Measurements from ENCODE around the gene MAP1B.
A peak's percentile ranks its signal among the peaks of the same experiment; 100 is the strongest.

MAP1B gene

DNA sequence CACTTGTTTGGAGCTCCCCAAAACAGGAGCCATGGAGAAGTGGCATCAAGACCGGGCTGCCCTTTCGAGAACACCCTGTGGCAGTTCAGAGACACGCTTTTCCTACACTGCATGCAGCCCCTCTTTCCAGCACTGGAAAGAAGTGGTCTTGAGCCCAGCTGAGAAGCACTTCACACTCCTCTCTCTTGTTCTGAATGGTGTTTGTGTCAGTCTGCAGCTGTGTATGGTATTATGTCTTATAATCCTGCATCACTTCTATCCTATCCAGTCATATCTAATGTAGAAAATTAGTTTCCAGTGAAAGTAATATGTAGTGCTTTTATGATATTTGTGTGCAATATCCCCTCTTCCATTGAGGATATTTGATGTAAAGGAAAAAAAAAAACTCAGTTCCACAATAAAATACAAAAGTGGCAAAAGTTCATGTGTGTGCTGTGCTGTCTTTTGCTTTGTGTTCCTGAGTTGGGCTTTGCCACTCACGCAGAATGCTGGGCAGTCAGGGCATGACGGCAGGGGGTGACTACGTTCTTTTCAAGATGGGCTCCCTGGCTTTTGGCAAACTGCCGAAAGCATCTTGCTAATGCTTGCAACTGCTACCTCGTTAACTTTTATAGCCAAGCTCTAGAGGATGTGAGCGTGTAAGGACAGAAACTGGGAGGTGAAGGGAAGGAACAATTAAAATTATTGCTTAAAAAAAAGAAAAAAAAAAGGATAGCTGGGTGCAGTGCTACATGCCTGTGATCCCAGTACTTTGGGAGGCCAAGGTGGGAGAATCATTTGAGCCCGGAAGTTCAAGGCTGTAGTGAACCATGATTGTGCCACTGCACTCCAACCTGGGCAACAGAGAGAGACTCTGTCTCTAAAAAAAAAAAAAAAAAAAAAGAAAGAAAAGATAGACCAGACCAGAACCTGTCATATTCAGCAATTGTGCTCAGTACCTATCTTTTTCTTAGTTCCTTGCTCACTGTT lies 102.2 kb downstream of the MAP1B start:
- in situ Hi-C loops (cut with MboI; ENCODE audit: low pct_unique_long_range_greater_than_20kb, low sequenced_read_pairs), result no loop called here
- no peak for DNase-seq

GRCh38 chr5:72210888-72211678 lies 103.8 kb downstream of the MAP1B start:
- no peak for DNase-seq
- in situ Hi-C loops (cut with MboI; ENCODE audit: low pct_unique_long_range_greater_than_20kb, low sequenced_read_pairs), result no loop called here

GRCh38 chr5:72212171-72212570 lies 104.9 kb downstream of the MAP1B start:
- no peak for DNase-seq
- in situ Hi-C loops (cut with MboI; ENCODE audit: low pct_unique_long_range_greater_than_20kb, low sequenced_read_pairs), result no loop called here

DNA sequence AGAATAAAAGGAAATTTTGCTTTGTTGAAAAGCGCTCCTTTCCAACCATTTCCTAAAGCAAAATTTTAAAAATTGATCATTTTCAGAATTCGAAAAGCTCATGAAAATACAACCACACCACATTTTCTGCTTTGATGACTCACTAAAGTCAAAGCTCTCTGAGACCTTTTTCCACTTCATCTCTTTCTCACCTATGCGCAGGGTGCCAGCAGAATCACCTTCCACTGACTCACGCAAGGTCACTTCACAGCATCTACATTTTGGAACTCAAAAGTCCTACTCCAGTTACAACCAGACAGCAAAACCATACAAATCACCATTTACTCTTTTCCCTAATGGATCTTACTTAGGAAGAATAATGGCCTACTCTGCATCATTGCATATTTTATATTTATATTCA lies 106.2 kb downstream of the MAP1B start:
- DNase-seq, result no peak
- in situ Hi-C loops (cut with MboI; ENCODE audit: low pct_unique_long_range_greater_than_20kb, low sequenced_read_pairs), result no loop called here

DNA sequence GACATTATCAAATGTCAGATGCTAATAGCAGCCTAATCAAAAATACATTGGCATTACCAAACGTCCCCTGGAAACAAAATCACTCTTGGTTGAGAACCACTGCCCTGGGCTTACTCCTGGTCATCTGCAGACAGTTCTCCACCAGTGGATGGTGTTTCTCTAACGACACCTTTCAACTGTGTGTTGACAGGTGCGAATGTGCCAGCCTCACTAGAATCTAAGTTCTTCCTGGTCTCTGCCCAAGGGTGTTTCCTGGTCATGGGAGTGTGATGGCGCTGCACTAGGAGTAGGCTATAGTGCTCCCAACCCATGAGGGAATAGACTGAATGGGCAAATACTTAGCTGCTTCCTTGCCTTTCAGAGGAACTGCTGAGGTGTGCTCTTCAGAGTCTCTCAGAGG lies 106.9 kb downstream of the MAP1B start:
- no peak for DNase-seq
- in situ Hi-C loops (cut with MboI; ENCODE audit: low pct_unique_long_range_greater_than_20kb, low sequenced_read_pairs), result no loop called here

GRCh38 chr5:72216756-72217155 lies 109.5 kb downstream of the MAP1B start:
- no peak for DNase-seq
- in situ Hi-C loops (cut with MboI; ENCODE audit: low pct_unique_long_range_greater_than_20kb, low sequenced_read_pairs), result no loop called here

GRCh38 chr5:72221099-72221498 lies 113.8 kb downstream of the MAP1B start:
- in situ Hi-C loops (cut with MboI; ENCODE audit: low pct_unique_long_range_greater_than_20kb, low sequenced_read_pairs), result no loop called here

DNA sequence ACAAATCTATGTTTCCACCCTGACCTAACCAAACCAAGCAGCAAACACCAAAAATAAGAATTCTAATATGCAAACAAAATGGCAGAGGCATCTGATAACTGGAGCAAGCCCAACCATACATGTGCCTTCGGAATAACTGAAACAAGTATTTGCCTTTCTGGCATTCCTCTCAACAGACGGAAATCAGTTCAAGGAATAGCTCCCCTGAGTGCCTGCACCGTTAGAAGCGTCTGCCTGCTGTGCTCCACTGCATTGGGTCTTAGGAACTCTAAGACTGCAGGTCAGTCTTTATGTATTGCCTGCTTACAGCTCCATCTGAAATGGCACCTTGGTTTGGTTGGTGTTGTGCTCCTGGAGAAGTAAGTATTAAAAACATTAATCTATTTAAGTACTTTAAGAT lies 114.3 kb downstream of the MAP1B start:
- in situ Hi-C loops (cut with MboI; ENCODE audit: low pct_unique_long_range_greater_than_20kb, low sequenced_read_pairs), result no loop called here
- DNase-seq, result no peak

More at GRCh38 chr5:72221099-72221498, 113.8 kb downstream of the MAP1B start:
- no peak for DNase-seq

DNA sequence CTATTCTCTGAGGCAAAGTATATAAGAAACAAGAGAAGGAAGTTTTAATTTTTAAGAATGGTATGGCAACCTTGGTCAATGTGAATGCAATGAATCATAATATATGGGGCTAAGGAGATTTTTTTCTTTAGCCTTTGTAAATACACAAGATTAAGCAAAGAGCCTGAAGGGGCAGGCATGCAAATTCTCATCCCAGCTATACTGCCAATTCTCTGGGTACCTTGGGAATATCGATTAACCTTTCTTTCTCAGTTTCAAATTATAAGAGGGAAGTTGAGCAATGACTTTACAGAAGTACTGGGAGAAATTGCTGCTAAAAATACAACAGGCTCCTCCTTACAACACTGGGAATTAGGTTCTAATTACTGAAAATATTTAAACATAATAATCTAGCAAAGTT lies 115.2 kb downstream of the MAP1B start:
- no peak for DNase-seq
- in situ Hi-C loops (cut with MboI; ENCODE audit: low pct_unique_long_range_greater_than_20kb, low sequenced_read_pairs), result no loop called here

DNA sequence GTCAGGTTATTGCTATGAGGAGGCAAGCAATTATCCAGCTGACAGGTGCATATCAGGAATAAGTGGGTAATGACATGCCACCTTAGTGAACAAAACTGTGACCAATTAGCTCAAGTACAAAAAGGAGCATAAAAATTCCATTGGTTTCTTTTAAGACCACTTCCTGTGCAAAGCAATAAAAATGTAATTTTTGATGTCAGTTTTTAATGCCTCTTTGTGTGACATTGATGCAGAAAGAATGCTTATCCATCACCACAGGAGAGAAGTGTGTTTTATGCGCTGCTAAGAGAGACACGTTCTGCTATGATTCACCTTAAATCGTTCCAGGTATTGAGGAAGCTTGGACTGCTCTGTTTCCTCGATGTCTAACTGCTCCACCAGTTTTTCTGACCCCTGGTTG lies 116.1 kb downstream of the MAP1B start:
- no peak for DNase-seq
- in situ Hi-C loops (cut with MboI; ENCODE audit: low pct_unique_long_range_greater_than_20kb, low sequenced_read_pairs), result no loop called here

DNA sequence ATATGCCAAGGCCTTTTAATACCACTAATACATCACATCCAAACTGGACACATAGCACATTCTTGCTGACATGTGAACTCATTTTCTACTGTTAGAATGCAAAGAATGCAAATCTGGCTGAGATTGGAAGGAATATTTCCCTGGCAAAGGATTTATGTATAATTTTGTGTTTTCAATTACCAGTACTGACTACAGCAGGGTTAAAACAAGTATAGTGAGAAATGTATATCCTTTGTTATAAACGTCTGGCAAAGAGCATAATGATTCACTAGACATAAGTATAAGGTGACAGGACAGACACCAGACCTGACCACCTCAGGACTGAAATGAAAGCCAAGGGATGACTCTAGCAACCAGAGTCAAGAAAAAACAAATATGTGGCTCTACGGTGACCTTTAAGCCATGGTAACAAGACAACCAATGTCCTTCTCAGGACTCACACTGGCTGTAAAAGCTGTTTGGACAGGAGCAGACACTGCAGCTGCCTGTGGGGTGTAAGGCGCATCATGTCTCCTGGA lies 117.7 kb downstream of the MAP1B start:
- in situ Hi-C loops (cut with MboI; ENCODE audit: low pct_unique_long_range_greater_than_20kb, low sequenced_read_pairs), result no loop called here
- DNase-seq, result no peak

GRCh38 chr5:72225741-72226140 lies 118.5 kb downstream of the MAP1B start:
- no peak for DNase-seq
- in situ Hi-C loops (cut with MboI; ENCODE audit: low pct_unique_long_range_greater_than_20kb, low sequenced_read_pairs), result no loop called here

DNA sequence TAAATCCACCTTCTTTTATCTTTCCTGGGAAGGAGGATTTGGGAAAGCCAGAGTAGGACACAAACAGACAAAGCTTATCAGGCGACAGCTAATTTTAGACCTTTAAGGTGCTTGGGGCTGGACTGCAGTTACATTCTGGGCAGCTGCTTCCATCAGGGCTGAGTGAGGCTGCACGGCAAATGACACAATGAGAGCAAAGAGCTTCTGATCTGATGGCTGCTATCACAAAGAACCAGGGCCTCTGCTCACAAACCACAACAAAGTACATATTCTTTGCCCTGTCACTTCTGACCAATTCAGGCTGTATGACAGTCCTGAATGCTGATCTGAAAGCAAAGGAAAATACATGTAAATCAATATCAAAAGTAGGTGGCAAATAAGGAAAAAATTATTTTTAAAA lies 119.7 kb downstream of the MAP1B start:
- no peak for DNase-seq
- in situ Hi-C loops (cut with MboI; ENCODE audit: low pct_unique_long_range_greater_than_20kb, low sequenced_read_pairs), result no loop called here

- in situ Hi-C loops (cut with MboI; ENCODE audit: low pct_unique_long_range_greater_than_20kb, low sequenced_read_pairs), result no loop called here
- no peak for DNase-seq
These were observed 121.7 kb downstream of the MAP1B start for GRCh38 chr5:72228960-72229359.

- peak; percentile 42 for DNase-seq
- in situ Hi-C loops (cut with MboI; ENCODE audit: low pct_unique_long_range_greater_than_20kb, low sequenced_read_pairs), result no loop called here
These were observed 124.9 kb downstream of the MAP1B start for GRCh38 chr5:72231991-72232703.

GRCh38 chr5:72232838-72233237 lies 125.6 kb downstream of the MAP1B start:
- DNase-seq, result no peak
- in situ Hi-C loops (cut with MboI; ENCODE audit: low pct_unique_long_range_greater_than_20kb, low sequenced_read_pairs), result no loop called here

DNA sequence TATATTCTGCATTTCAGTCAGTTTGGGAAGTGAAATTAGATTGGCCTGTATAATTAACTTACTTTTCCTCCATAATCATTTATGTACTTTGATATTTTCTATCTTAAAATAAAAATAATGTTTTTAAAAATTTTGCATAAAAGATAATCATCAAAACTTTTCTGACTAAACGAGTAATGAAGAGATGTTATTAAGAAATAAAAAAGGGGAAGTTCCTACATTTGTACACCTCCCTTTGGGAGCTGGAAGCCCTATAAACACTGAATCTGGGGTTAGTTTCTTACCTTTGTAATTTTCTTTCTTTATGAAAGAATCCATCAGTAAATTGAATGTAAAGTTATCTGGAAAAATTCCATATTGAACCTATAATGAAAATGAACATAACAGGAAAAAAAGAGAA lies 126.6 kb downstream of the MAP1B start:
- in situ Hi-C loops (cut with MboI; ENCODE audit: low pct_unique_long_range_greater_than_20kb, low sequenced_read_pairs), result no loop called here
- DNase-seq, result no peak

GRCh38 chr5:72234265-72234700 lies 127.0 kb downstream of the MAP1B start:
- DNase-seq, result peak; percentile 32
- in situ Hi-C loops (cut with MboI; ENCODE audit: low pct_unique_long_range_greater_than_20kb, low sequenced_read_pairs), result no loop called here

GRCh38 chr5:72234868-72235267 lies 127.6 kb downstream of the MAP1B start:
- no peak for DNase-seq
- in situ Hi-C loops (cut with MboI; ENCODE audit: low pct_unique_long_range_greater_than_20kb, low sequenced_read_pairs), result no loop called here

All from KBM-7 (cell line).